Left lobe of liver (tissue), 2 donors: Measurements from ENCODE around the gene PRRX2. TPM values are rescaled to one million over a fixed set of nuclear protein-coding genes. Genes with fewer than 3 reads are reported as not detected.
A peak's percentile ranks its signal among the peaks of the same experiment; 100 is the strongest.

Source experiments
- ATAC-seq: fragments of 200-7000 bp; cut with Tn5 transposase; one replicate; pipeline ENCODE4 v1.9.1; 2020; ENCODE audit warnings: mild to moderate bottlenecking, moderate library complexity
- DNase-seq: peaks from one replicate; pipeline ENCODE4 v3.0.0-alpha.2; 2020; ENCODE audit warnings: low spot score
- total RNA-seq: library from RNA; stranded (reverse); gene quantifications from one replicate; pipeline ENCODE4 v1.2.1, GENCODE V29; 2021
- donor health status: DM: no; HTN: no; CAD: no; lungs with moderate emphysema.
- donor health status: DM: no; HTN: yes; CAD: no.

Gene PRRX2
- total RNA-seq, result not detected

DNA sequence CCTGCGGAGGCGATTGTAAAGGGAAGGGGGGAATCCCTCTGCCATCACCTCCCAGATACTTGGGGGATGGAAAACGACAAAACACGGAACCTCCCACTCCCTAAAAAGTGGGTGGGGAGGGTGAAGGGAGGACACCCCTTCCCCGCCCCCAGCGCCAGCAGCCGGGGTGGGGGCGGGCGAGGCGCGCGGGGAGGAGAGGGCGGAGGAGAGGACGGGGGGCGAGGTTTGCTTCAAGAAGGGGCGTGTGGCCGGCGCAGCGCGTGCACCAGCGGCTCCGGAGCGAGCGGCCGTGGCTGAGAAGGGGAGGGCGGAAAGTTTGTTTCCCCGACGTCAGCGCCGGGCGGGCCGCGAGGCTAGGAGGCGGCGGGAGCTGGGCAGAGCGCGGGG, at the start of gene PRRX2:
PRRX2 (plus strand) TSS at position 259 of the 387 bp plus-strand sequence. CDS start 221 bp downstream, outside the sequence.
- DNase-seq (no peak), ATAC-seq (no peak)

DNA sequence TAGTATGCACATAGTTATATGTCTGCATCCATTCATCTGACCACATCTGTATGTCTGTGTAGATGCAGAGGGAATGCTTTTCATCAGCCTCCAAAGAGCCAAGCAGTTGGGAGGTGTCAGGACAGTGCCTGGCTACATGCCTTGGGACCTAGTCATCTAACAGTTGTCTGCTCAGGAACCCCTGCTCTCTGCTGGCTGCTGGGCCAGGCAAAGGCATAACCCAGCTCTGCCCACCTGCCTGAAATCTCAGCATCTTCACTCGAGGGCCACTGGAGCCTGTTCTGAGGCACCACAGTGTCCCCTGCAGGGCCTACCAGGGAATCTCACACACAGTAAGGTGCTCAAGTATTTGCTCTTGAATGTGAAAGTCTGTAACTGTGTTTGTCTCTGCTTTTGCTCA, 48.3 kb upstream of the PRRX2 start:
- ATAC-seq (peak; percentile 56), DNase-seq (no peak)

DNA sequence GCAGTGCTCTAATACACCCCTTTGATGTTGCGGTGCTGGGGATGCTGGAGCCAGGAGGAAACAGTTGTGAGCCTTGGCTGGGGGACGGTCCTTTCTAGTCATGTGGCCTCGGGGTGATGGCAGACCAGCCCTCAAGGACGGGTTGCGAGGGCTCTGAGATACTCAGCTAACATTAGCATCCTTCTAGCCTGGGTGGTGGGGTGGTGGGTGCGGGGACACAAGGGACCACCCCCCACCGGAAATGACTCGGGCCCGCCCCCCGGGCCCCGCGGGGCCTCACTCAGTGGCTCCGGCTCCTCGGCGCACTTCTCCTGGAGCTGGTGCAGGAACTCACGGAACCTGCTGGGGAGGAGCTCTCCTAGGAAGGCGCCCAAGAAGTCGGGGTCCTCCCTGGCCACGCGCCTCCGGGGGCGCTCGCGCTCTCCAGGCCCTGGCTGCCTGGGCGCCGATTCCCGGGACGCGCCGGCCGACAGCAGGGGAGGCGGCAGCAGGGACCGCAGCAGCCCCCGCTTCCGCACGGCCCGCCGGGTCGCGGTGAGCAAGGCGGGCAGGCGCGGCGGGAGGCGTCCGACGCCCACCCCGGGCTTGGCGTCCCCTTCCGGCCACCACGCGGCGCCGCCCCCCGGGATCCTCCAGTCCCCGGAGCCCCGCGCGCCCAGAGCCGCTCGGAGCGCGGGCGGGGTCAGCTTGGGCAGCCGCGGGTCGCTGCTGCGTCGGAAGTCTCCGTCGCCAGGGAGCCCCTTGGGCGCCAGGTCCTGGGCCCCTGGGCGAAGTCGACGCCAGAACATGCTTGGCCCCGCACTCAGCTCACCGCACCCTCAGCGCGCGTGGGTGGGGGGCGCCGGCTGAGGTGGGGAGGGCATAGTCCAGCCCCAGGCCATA, 45.4 kb upstream of the PRRX2 start:
- DNase-seq (no peak), ATAC-seq (peak; percentile 12)

DNA sequence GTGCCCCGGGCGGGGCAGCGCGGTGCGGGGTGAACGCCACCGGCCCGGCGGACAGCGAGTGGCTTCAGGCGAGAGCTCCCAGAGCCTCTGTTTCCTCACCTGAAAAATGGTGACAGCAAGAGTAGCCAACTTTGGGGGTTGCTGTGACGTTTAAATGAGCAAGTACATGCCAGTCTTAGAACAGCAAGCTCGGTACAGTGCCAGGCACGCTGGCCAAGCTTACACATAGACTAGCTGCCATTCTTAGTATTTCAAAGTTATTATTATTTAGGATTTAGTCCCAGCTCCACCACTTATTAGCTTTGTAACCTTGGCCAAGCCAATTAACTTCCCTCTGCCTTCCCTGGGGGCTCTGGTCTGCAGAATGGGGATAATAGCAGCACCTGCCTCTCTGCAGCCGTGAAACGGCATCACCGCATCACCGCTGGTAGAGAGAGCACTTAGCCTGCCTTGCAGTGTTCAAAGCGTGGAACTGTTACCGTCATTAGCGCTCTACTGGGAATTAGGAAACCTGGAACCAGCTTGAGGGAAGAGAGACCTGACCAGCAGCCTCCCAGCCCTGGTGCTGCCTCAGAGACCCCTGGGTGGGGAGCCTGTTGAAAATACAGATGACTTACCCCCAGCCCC, 44.7 kb upstream of the PRRX2 start, which contains the start of gene C9orf50:
C9orf50 (minus strand) TSS at position 433 of the 627 bp plus-strand sequence. CDS start 527 bp downstream, outside the sequence.
- ATAC-seq, result peak; percentile 47
- DNase-seq, result no peak

DNA sequence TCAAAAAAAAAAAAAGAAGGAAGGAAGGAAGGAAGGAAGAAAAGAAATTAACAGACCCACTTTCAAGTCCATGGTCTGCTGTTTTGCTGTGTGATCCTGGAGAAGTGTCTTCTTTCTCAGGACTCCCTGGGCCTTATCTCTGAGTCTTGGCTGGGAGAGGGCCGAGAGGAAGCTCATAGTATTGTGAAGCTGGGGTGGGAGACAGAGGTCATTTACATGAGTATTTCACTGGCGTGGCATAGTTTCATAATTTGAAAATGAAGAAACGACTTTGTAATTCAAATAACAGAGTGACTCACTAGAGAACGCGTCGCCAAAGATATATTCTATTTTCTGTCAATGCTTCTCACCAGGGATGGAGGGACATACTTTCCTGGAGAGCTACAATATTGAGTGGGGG, 42.1 kb upstream of the PRRX2 start:
- no peak for DNase-seq
- no peak for ATAC-seq

DNA sequence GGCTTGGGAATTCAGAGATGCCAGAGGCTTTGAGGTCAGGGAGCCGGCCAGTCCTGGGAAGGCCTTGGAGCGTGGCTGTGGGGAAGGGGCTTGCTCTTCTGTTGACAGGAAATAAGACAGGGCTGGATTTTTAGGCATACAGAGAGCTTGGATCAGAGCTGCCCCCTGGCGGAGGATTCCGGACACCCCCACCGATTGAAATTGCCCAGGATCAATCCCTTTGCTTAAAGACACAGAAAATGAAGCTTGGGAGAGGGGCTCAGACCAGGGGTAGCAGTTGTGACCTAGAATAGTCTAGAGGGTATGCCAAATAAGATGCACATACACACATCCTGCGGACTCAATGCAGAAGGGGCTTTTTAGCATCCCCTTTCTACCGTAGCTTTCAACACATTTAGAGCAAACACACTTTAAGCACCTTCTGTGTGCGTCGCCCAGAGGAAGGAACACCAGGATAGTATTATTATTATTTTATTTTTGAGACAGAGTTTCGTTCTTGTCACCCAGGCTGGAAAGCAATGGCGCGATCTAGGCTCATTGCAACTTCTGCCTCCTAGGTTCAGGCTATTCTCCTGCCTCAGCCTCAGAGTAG, 41.2 kb upstream of the PRRX2 start:
- peak; percentile 16 for ATAC-seq
- DNase-seq, result no peak

DNA sequence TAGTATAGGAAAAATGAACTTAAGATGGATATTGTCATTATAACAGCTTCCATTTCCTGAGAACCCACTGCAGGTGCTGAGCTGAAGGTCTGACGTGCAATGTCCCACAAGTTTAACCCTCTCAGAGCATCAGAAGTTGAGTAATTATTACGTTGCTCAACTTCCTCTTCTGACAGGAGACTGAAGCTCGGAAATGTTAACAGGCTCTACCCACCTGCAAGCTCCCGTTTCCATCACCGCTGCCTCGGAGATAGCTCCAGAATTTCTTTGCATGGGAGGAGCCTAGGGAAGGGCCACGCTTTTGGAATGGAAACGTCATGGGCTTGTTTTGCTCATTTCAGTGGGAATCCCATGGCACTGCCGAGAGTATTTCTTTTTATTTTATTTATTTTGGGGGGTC, 40.5 kb upstream of the PRRX2 start:
- ATAC-seq, result no peak
- no peak for DNase-seq

DNA sequence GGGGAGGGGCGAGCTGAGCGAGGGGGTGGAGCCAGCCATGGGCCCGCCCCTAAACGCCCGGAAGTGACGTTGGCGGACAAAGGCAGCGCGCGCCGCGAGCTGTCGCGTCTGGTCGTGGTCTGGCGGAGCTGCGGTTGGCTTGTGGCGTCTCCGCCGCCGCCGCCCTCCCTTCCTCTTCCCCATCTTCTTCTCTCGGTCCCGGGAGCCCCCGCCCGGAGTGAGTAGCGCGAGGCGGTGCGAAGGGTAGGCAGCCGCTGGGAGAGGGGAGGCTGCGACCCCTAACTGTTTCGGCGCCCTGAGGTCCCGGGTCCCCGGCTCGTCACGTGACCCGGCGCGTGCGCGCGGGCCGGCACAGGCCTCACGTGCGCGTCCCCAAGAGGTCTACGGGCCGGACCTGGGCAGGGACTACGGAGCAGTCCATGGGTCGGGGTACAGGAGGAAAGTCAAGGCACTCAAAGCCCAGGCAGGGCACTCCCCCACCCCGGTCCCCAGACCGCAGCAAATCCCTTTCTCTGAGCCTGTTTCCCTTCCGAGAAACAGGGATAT, 39.3 kb upstream of the PRRX2 start, which contains the start of gene NTMT1:
NTMT1 (plus strand) TSS at position 85 of the 546 bp plus-strand sequence. CDS start 6,541 bp downstream, outside the sequence.
- DNase-seq (peak; percentile 92), ATAC-seq (peak; percentile 88)

DNA sequence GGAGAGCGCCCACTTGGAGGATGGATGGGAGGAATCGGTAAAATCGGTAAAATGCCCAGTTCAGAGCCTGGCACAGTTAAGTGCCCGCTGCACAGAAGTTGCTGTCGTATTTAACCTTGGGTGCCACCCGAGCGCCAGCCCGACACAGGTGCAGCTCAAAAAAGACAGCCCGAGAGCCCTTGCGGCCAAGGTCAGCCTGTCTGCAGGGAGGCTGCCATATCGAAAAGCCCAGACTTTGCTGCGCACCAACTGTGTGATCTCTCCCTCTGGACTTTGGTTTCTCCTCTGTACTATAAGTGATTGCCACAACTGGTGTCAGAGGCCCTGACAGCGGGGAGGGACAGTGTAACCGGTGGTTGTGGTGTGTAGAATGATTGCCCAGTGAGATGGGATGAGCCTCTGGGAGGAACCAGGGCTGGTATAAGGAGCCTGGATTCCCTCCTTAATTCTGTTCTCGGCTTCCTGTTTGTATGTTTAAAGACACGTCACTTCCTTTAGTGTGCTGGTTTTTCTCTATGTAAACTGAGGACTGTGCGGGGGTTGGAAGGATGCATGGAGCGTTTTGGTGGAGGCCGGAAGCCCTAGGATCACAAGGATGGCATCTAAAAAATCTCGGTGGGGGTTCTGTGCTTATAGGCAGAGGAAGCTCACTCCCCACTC, 38.7 kb upstream of the PRRX2 start:
- DNase-seq (peak; percentile 72), ATAC-seq (peak; percentile 74)

DNA sequence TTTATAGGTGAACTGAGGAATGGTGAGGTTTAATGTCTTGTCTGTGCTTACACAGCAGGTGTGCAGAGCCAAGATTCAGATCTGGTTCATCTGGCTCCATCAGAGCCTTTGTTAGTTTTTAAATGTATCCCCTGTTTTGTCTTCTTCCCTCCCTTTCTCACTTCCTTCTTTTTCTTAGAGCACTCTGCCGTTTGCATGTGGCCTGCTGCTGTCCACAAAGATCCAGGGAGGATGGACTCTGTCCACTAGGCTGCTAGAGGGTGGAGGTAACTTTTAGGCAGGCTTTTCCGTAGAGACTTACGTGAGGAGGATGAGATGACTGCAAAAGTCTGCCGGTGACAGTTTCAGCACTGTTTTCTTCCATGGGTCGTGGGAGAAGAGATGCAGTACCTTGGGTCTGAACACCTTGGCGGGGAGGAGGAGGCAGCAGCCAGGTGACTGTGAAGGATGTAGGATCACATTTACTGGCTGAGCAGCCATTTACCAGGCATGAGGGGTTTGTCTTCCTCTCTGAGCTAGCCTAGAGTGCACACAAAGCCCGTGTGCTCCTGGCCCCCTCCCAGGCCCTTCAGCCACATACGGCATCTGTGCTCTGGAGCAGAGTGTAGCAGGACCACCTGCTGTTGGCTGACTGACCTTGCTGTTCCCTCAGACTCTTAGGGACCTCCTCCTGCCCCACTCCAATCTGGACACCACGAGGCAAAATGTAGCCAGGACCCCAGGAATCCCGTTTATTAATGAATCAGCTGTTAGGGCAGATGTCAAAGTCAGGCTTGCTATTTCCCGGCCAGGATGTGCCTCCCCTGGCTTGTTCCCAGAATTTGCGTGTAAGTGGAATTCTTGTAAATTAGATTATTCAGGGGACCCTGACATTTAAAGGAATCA, 37.6 kb upstream of the PRRX2 start:
- ATAC-seq (no peak), DNase-seq (no peak)

DNA sequence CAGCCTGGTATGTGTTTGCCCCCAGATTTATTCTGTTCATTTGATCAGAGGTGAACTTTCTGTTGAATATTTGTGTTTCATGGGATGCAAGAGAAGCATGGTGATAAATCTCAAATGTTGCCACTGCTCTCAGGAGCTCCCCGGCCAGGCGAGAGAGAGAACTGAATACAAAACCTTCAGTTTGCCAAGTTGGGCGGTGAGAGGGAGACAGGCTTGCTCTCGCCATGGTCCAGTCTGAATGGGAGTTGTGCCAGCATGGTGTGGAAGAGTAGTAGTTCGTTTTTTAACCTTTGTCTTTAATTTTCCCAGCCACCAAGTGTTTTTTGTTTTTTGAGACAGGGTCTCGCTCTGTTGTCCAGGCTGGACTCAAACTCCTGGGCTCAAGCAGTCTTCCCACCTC, 36.7 kb upstream of the PRRX2 start:
- no peak for ATAC-seq
- DNase-seq, result no peak

DNA sequence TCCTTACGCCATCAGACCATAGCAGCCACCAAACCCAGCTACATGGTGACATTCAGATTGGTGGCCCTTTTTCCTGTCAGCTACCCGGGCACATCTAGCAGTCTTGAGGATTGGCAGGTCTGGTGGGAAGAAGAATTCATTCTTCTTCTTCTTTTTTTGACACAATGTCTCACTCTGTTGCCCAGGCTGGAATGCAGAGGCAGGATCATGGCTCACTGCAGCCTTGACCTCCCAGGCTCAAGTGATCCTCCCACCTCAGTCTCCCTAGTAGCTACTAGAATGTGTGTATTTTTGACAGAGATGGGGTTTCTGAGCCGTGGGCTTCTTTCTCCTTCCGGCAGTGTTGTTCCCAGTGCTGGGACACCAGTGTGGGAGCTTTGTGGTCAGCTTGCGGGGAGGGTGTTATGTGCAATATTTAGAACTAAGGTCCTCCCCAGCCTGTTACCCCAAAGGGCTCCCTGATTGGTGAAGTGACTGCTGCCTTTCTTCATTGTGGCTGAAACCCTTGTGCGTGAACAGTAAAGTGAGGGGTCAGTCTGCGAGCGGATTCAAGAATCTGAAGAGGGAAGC, 36.1 kb upstream of the PRRX2 start:
- DNase-seq, result no peak
- no peak for ATAC-seq

DNA sequence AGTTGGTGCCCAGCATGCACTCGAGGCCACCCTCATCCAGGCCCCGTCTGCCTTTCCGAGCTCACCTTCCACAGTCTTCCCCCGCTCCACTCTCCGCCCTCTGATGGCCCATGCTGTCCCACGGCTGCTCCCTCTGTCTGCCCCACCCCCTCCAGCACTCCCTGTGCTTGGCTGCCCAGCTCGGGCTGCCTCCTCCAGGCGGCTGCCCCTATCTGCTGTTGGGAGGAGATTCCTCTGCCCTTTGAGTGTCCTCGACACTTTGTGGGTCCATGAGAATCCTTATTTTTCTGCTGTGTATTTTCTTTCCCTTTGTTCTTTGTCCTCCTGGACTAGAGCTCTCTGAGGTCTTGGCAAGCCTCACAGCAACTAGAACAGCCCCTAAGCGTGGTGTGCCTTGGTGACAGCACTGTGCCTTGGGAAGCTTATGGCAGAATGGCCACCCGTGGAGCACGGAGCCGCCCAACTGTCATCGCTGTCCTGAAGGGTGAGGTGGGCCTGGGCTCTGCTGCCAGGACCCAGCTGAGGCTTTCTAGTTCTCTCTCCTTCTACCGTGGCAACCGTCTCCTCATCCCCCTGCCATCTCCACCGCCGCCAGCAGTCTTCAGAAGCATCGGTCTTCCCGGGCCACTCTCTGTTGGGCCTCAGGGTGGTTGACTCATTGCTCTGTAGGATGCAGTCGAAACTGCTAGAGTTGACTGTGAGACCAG, 34.3 kb upstream of the PRRX2 start:
- ATAC-seq (no peak), DNase-seq (no peak)

DNA sequence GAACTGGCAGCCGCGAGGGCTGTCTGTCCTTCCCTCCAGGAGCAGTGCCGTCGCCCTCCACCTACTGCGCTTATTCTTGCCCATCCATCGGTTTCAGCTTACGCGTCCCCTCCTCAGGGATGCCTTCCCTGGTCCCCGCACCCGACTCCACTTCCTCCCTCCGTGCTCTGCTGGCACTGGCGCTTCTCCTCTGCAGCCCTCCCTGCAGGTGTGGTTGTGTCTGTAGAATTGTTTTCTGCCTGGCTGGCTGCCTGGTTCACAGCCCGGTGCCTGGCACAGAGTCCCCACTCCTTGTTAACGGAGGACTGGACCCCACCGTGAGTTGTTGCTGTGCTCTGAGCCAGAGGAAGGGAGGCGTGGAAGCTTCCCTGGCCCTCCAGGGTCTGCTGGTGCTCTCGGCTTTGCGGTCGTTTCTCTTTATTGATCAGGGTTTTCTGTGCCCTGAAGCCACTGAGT, 33.7 kb upstream of the PRRX2 start:
- DNase-seq (no peak), ATAC-seq (no peak)

DNA sequence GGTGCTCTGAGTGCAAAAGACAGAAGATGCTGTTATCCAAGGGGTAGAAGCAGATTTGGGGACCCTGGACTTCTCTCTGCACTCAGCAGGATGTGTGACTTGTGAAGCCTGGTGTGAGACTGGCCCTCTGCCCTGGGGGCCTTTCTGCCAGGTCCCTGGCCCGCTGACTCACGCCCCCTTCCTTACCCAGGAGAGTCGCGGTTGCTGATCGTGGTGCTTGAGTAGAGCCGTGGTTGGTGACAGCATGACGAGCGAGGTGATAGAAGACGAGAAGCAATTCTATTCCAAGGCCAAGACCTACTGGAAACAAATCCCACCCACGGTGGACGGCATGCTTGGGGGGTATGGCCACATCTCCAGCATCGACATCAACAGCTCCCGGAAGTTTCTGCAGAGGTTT, 33.0 kb upstream of the PRRX2 start:
- ATAC-seq, result no peak
- no peak for DNase-seq

DNA sequence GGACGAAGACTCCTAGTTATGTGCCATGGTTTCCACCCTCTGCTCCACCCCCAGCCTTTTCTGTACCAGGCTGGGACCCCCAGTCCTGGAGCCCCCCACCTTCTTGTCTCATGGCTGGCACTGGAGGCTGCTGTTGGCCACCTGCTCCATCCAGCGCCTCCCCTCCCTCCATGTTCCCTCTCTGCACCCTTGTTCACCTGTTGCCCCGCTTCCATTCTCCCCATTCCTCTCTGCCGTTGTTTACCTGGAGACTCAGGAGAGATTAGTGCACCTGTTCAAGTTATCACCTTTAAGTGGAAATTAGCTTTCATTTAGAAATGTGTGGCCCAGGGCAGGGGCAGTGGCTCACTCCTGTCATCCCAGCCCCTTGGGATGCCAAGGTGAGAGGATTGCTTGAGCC, 32.2 kb upstream of the PRRX2 start:
- ATAC-seq (no peak), DNase-seq (no peak)

DNA sequence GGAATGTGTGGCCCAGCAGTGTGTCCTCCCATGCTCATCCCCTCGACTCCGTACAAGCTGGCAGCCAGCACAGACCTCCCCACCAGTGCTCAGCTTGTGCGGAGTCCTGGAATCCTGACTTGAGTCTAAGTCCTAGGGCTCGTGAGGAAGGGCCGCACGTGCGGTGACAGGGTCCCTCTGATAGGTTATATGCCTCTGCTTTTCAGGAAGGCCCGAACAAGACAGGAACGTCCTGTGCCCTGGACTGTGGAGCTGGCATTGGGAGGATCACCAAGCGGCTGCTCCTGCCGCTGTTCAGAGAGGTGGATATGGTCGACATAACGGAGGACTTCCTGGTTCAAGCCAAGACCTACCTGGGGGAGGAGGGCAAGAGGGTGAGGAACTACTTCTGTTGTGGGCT, 31.6 kb upstream of the PRRX2 start:
- ATAC-seq (no peak), DNase-seq (no peak)

DNA sequence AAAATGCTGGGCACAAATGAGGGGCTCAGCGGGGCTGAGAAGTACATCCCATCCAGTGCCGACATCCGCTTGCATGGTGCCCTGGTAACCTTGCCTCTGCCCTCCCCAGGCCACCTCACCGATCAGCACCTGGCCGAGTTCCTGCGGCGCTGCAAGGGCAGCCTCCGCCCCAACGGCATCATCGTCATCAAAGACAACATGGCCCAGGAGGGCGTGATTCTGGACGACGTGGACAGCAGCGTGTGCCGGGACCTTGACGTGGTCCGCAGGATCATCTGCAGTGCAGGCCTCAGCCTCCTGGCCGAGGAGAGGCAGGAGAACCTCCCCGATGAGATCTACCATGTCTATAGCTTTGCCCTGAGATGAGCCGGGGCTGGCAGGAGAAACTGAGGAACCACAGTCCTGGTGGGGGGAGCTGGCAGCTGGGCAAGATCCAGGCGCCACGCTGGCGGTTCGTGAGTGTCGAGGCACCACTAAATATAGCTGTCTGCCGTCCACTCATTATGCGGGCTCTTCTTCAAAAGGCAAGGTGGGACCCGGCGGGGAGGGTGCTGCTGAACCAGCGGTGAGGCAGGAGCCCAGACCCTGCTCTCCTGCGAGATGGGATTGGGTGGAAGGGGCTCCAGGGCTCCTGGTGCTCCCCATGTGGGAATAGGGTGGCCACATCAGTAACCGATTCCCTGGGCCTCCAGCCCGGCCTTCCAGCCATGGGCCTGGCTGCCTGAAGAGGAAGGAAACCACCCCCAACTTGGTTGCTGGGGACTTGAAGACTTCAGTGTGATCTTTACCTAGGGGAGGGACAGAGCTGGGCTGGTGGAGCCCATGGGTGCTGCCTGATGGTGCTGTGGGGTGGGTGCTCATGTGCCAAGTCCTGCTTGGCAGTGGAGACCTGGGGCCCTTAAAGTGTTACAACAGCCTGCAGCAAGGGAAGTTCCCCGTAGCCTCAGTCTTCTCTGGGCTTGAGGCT, 30.1 kb upstream of the PRRX2 start:
- ATAC-seq (no peak), DNase-seq (no peak)
